AG08395 (cell line): ENCODE measurements around the gene MYB.
"Not testable (repeated sequence)": the region's sequence is repeated elsewhere in the genome, so short reads cannot be mapped to it uniquely, and the experiment has no call there.

Experiments
- DNase-seq: peaks from one replicate; pipeline ENCODE4 v3.0.0; 2012; ENCODE audit warnings: mixed read lengths, low spot score

MYB gene

GRCh38 chr6:135164387-135164786 lies 16.7 kb upstream of the MYB start:
- not testable (repeated sequence) for DNase-seq

DNA sequence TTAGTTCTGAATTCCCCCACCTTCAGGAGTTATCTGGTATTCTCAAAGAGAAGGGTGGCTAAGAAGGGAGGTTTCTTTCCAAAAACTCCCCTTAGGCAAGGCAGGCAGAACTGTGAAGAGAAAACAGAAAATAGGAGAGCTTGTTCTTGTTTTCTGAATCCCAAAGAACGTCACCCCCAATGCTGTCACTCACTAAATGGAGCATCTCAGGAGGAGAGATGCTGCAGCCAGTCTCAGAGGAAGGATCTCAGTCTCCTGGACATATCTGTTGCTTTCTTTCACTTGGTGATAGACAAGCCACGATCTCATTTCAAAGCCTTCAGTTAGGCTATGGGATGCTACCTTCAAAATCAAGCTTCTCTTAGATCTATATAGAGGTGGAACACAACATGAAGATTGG lies 16.1 kb upstream of the MYB start:
- no peak for DNase-seq

DNA sequence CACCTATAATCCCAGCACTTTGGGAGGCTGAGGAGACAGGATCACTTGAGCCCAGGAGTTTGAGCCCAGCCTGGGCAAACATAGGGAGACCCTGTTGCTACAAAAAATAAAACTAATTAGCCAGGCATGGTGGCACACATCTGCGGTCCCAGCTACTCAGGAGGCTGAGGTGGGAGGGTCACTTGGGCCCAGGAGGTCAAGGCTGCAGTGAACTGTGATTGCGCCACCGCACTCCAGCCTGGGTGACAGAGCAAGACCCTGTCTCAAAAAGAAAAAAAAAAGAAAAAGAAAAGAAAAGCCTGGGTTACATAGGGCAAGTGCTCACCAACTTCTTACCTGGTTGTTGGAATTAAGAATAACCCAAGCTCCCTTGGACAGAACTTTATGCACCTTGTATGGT lies 14.6 kb upstream of the MYB start:
- no peak for DNase-seq

DNA sequence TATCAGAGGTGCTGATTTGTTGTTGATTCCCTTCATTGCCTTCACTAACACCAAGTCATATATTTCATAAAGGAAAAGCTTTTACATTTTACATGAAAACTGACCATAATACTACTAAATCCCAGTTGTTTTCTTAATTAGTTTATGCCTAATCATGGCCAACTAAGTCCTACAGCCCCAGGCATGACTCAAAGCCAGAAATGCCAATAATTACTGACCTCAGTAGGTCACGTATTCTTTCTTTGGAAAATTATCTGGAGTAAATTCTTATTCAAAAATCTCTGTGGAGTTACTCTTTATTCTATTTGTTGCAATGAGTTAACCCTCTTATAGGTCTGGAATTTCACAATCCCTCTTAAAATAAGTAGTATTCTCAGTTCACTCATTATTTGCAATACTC lies 13.5 kb upstream of the MYB start:
- no peak for DNase-seq

GRCh38 chr6:135168766-135169165 lies 12.3 kb upstream of the MYB start:
- DNase-seq = no peak

DNA sequence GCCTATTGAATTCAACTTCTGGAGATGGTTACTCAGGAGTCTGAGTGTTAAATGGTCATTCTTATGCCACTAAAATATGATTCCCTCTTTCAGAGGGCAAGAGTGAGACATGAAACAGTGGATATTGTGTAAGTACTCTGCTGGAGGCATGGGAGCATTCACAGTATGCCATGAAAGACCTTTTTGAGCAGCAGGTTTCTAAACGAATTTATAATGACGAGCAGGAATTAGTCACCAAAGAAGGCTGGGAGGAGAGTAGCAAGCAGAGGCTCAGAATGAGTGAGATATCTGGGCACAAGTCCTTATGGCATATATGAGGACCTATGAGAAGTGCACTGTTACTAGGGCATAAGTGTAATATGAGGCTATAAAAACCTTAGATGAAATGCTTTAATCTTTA lies 10.9 kb upstream of the MYB start:
- no peak for DNase-seq

- DNase-seq = no peak
These were observed 10.3 kb upstream of the MYB start for GRCh38 chr6:135170849-135171248.

DNA sequence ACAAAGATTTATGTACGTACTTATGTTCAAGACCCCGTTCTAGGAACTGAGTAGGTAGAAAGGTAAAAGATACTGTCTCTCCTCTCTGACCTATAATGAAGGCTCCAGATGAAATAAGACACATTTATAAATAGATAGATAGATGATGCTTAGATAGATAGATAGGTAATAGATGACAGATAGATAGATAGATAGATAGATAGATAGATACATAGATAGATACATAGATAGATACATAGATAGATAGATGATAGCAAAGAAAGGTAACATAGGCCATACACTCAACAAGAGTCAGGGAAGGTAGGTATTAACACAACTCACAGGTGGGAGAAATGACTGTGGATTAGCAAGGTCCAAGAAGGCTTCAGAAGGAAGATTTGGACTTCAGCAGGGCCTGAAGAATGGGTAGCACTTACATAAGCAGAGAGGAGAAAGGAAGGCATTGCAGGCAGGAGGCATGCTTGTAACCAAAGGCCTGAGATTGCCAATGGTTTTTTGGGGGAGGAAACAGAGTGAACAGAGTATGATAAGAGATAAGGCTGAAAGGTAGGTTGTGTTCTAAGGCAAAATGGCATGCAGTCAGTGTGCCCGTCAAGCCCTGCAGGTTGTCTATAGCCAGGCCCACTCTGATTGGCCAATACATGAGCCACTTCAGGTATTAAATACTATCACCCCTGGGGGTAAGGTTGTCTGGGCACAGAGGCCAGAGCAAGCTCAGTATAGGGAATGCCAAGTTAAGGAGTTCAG lies 7.7 kb upstream of the MYB start:
- no peak for DNase-seq

GRCh38 chr6:135173989-135174484 lies 7.1 kb upstream of the MYB start:
- no peak for DNase-seq

GRCh38 chr6:135176058-135176457 lies 5.0 kb upstream of the MYB start:
- DNase-seq = no peak

- no peak for DNase-seq
These were observed 4.6 kb upstream of the MYB start for GRCh38 chr6:135176464-135176863.

DNA sequence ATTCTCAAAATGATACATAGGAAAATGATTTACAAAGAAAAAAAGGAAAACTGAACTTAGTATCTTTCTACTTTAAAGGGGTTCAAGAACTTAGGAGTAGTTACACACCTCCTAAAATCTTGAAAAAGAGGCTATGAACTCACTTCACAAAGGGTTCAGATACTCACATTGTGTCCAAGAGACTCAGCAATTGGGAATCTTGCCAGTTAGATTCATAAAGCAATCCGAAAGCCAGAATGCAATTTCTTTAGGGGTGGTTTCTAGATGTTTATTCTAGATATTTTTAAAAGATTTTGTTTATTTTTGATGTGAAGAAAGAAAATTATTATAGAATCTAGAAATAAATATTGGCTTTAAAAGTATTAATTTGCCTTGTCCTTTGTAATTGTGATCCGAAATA lies 1.7 kb upstream of the MYB start:
- no peak for DNase-seq

- no peak for DNase-seq
These were observed 1.1 kb upstream of the MYB start for GRCh38 chr6:135179920-135180541.

- no peak for DNase-seq
These were observed 394 bp downstream of the MYB start for GRCh38 chr6:135181333-135182070.

DNA sequence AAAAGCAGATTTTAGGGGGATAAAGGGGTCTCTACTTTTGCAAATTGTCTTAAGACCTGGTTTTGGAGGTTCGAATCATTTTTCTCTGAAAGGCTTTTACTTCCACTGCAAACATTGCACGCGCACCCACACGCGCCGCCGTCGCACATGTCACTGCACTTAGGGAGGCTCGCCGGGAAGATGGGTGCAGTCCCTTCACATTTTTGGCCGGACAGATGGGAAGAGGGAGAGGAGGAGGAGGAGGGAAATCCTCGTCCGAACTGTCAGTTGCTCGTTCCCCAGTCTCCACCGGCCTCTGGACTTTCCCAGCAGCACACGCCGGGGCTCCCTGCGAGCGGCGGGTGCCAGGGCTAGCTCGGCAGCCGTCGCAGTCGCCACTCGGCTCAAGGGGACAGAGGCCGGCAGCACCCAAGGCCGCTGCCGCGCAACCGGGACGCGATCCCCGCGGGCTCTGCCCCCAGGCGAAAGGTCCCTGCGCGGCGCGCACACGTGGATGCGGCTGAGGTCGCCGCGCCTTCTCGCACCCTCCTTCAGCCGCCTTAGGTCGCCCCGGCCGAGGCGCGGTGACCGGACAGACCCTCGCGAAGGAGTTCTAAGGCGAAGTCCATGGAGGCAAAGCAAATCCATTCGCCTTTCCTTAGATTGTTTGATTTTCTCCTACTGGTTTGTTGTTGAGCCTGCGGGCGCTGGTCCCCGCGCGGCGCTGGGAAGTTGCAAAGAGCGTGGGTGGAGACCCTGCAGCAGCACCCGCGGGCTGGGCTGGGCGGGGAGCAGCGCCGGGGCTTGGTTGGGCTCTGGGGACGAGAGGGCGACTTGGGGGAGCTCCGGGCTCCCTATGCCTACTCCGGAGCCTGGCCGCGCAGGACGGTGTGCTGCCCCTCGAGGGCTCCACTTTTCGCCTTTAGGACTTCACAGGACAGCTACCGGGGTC lies 1.2 kb downstream of the MYB start:
- DNase-seq = no peak

DNA sequence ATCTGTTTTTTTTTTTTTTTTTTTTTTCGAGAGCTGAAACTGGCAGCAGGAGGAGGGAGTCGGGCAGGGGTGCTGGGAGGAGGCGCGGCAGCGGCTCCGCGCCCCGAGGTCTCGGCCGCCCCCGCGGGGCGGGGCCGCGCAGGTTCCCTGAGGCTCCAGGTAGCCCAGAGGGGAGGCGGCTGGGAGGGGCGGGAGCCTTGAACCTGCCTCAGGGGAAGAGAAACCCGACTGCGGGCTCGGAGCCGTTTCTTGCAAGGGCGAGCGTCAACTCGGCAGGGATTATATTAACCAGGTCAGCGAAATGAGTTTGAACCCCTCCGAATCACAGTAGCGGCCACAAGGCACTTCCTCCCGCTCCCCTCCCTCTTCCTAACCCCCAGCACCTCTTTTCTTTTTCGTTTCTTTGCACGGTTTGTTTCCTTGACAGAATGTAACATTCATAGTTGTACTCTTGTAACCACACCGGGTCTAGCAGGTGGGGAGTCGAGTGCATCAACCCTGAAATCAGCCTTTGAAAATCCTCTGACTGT lies 2.0 kb downstream of the MYB start:
- DNase-seq = no peak

DNA sequence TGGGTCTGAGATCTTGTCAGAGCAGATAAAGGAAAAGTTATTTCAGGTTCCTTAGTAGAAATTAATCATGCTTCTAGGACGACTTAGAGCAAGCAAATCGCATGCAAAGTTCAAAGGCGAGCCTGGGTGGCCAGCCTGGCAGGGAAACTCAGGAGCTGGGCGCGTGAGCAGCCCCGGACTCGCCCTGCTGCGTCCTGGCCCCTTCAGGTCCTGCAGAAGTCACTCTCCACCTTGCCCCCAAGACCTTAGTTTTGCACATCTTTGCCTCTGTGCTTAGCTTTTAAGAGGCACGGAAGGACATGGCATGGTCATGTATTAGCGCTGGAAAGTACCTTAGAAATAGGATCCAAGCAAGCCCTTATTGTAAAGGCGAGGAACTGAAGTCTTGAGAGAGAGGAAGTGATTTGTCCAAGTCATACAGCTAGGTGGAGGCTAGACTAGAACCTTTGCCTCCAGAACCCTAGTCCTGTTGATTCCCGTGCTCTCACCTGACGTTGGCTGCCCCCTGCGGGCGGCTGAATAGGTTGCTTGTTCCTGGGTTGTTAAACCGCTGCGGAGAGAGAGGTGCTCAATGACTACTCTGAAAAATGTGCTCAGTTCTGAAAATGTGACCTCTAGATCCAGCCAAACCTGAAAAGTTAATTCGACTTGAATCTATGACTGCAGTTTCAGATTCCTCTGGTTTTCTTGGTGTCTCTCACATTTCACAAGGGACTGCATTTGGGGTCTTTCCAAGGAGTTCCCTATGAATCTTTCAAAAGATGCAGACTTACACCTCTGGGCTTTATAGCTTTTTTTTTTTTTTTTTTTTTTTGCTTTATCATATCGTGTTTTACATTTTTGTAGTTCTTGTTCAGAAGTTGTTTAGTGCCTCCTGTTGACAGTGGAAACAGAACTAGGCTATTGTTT lies 2.7 kb downstream of the MYB start:
- no peak for DNase-seq

DNA sequence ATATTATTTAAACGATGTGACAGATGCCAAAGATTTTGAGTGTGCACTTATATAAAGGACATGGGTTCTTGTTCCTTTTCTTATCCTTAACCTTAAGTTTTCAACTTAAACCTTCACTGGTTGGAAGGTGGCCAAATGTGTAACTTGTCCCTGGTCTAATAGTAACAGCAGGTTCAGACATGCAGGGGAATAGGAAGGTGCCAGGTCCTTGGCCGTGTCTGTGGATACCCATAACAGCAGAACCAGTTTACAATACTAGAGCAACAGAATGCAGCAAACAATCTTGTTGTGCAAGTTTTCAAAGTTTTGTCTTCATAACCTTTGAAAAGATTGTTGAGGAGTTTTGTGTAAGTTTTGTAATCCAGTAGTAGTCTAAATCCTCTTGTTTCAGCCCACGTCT lies 4.4 kb downstream of the MYB start:
- no peak for DNase-seq

GRCh38 chr6:135186255-135186654 lies 5.1 kb downstream of the MYB start:
- no peak for DNase-seq

GRCh38 chr6:135187372-135187771 lies 6.3 kb downstream of the MYB start:
- no peak for DNase-seq

DNA sequence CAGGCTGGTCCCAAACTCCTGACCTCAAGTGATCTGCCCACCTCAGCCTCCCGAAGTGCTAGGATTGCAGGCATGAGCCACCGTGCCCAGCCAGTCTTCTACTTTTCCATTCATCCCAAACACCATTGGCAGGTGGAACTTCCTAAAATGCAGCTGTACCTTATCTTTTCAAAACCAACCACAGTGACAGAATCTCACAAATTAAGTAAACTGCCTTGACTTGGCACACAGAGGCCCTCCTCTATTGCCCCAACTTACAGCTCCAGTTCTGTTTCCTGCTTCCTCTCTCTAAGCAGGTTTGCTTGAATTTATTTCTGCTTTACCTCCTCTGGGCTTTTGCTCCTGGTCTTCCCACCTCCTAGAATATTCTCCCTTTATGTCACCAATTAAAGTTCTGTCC lies 7.6 kb downstream of the MYB start:
- DNase-seq = no peak
